ENCODE data around the gene CIB4.

GRCh38 chr2:26619096-26619495 is 22.1 kb downstream of the CIB4 start:
- TF ChIP-seq, protein P1, sequence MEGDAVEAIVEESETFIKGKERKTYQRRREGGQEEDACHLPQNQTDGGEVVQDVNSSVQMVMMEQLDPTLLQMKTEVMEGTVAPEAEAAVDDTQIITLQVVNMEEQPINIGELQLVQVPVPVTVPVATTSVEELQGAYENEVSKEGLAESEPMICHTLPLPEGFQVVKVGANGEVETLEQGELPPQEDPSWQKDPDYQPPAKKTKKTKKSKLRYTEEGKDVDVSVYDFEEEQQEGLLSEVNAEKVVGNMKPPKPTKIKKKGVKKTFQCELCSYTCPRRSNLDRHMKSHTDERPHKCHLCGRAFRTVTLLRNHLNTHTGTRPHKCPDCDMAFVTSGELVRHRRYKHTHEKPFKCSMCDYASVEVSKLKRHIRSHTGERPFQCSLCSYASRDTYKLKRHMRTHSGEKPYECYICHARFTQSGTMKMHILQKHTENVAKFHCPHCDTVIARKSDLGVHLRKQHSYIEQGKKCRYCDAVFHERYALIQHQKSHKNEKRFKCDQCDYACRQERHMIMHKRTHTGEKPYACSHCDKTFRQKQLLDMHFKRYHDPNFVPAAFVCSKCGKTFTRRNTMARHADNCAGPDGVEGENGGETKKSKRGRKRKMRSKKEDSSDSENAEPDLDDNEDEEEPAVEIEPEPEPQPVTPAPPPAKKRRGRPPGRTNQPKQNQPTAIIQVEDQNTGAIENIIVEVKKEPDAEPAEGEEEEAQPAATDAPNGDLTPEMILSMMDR (IDR thresholded peaks at IDR 0.05), result no peak
- TF ChIP-seq POLR2AphosphoS5 (IDR thresholded peaks at IDR 0.05; ENCODE audit: insufficient read depth in 1 of 2, low read depth in 1 of 2), result no peak

Measured in vagina (tissue), 2 donors.